CD8-positive, alpha-beta memory T cell (primary cell): ENCODE measurements around the gene FAM83G. TPM values are rescaled to one million over a fixed set of nuclear protein-coding genes. Genes with fewer than 3 reads are reported as not detected.

Experiments
- CTCF ChIA-PET: fragments of 350-600 bp; sonication (Branson Sonifier 250); formaldehyde crosslinking; loops from one replicate; lab custom pipeline; 2021; ENCODE audit warnings: antibody characterized with exemption; lab: Charles Lee
- POLR2A ChIA-PET: fragments of 350-600 bp; sonication (Branson Sonifier 250); formaldehyde crosslinking; loops from one replicate; lab custom pipeline; 2021; ENCODE audit warnings: antibody characterized with exemption; lab: Charles Lee
- DNase-seq, 5 donors: peaks; one replicate each; pipeline versions ENCODE4 v3.0.0 to v3.0.0-alpha.2; 2020 to 2022; ENCODE audit warnings: mixed read lengths in 1 of 5
- H3K27ac ChIP-seq: one replicate; pipeline ENCODE4 v1.7.0; 2013; ENCODE audit warnings: low read depth, mild to moderate bottlenecking, low read length, moderate library complexity
- H3K27me3 ChIP-seq: 2 replicates; pipeline ENCODE4 v1.7.0; 2013; ENCODE audit warnings: low read length, mild to moderate bottlenecking; ENCODE audit not compliant: insufficient read depth, poor library complexity, severe bottlenecking
- H3K36me3 ChIP-seq: 2 replicates; pipeline ENCODE4 v1.7.0; 2013; ENCODE audit warnings: mild to moderate bottlenecking, low read length, moderate library complexity; ENCODE audit not compliant: insufficient read depth
- H3K4me1 ChIP-seq: 2 replicates; pipeline ENCODE4 v1.7.0; 2013; ENCODE audit warnings: mild to moderate bottlenecking, low read length, moderate library complexity; ENCODE audit not compliant: insufficient read depth
- H3K4me3 ChIP-seq: 2 replicates; pipeline ENCODE4 v1.7.0; 2013; ENCODE audit warnings: mild to moderate bottlenecking, low read length
- H3K9me3 ChIP-seq: 2 replicates; pipeline ENCODE4 v1.7.0; 2013; ENCODE audit warnings: mild to moderate bottlenecking, low read length
- H3K27ac Mint-ChIP-seq, 8 donors: one replicate each; pipeline ENCODE4 v1.8.0; 2020 to 2021; ENCODE audit warnings: mixed read lengths in 8 of 8, mild to moderate bottlenecking in 6 of 8, inconsistent platforms in 3 of 8, moderate library complexity in 3 of 8
- H3K27me3 Mint-ChIP-seq, 2 donors: one replicate each; pipeline ENCODE4 v1.8.0; 2020 to 2021; ENCODE audit warnings: mixed read lengths in 2 of 2, mild to moderate bottlenecking in 1 of 2, moderate library complexity in 1 of 2
- H3K36me3 Mint-ChIP-seq, 3 donors: one replicate each; pipeline ENCODE4 v1.8.0; 2020 to 2021; ENCODE audit warnings: mixed read lengths in 3 of 3, inconsistent platforms in 1 of 3, mild to moderate bottlenecking in 1 of 3
- H3K4me1 Mint-ChIP-seq, 3 donors: one replicate each; pipeline ENCODE4 v1.8.0; 2020 to 2021; ENCODE audit warnings: mixed read lengths in 3 of 3, inconsistent platforms in 1 of 3, mild to moderate bottlenecking in 1 of 3
- H3K4me3 Mint-ChIP-seq, 7 donors: one replicate each; pipeline ENCODE4 v1.8.0; 2020 to 2021; ENCODE audit warnings: mixed read lengths in 7 of 7, mild to moderate bottlenecking in 6 of 7, moderate library complexity in 4 of 7, inconsistent platforms in 2 of 7
- H3K9me3 Mint-ChIP-seq, 5 donors: one replicate each; pipeline ENCODE4 v1.8.0; 2020 to 2022; ENCODE audit warnings: mixed read lengths in 5 of 5, mild to moderate bottlenecking in 3 of 5, moderate library complexity in 2 of 5, inconsistent platforms in 1 of 5
- polyA plus RNA-seq: library from polyadenylated mRNA; unstranded; fragments of 300-500 nt; fragmentation: Illumina TruSeq; gene quantifications from one replicate; pipeline ENCODE4 v1.2.3, GENCODE V29; 2021
- total RNA-seq, 2 experiments: library from RNA; stranded (reverse); gene quantifications; one replicate each; pipeline ENCODE4 v1.2.3, GENCODE V29; 2021

FAM83G gene
- total and polyA plus RNA-seq, 3 experiments from 2014 or later = 7.3 to 14.6 (median 13.1) TPM

GRCh38 chr17:18953231-18953728 is 51.3 kb downstream of the FAM83G start:
- Mint-ChIP-seq H3K4me1 (peaks cover 18 to 34% (median 28%) of the 10 kb centered on the region in 3 donors), H3K27me3 (peaks cover 3 to 4% of the 10 kb centered on the region in 2 donors), H3K9me3 (no peaks in the 10 kb centered on the region), H3K27ac (no peak overlapping the region), H3K4me3 (no peak overlapping the region), H3K36me3 (no peaks in the 10 kb centered on the region)
- ChIA-PET POLR2A (no interaction called here), CTCF (no interaction called here)
- H3K9me3 ChIP-seq = no peaks in the 10 kb centered on the region
- no peak for DNase-seq
- H3K4me1 ChIP-seq = peaks cover 29% of the 10 kb centered on the region
- H3K27me3 ChIP-seq = no peaks in the 10 kb centered on the region
- no peak overlapping the region for H3K27ac ChIP-seq
- H3K4me3 ChIP-seq = no peak overlapping the region
- H3K36me3 ChIP-seq = no peaks in the 10 kb centered on the region

GRCh38 chr17:18951941-18952842 is 52.4 kb downstream of the FAM83G start, which contains the start of gene SLC5A10:
Gene SLC5A10 (plus strand): TSS chr17:18952165. CDS start chr17:18952206, 41 bp downstream.
- ChIA-PET CTCF (interaction anchor here (1.2 kb wide), 1 partner anchor 9 kb away, joined by 6 read pairs; no protein-coding TSS in a partner anchor), POLR2A (no interaction called here)
- Histone ChIP-seq H3K9me3 (no peaks in the 10 kb centered on the region), H3K4me3 (no peak within 1 kb of the TSS), H3K27me3 (no peaks in the 10 kb centered on the region), H3K36me3 (no peaks in the 10 kb centered on the region), H3K4me1 (peaks cover 29% of the 10 kb centered on the region), H3K27ac (no peak within 1 kb of the TSS)
- Mint-ChIP-seq H3K4me1 (peaks cover 18 to 30% (median 23%) of the 10 kb centered on the region in 3 donors), H3K27ac (peak within 1 kb of the TSS in 1 of 8 donors; percentile 26), H3K4me3 (no peak within 1 kb of the TSS), H3K27me3 (peaks cover 3 to 4% of the 10 kb centered on the region in 2 donors), H3K36me3 (no peaks in the 10 kb centered on the region), H3K9me3 (no peaks in the 10 kb centered on the region)
- no peak for DNase-seq

DNA sequence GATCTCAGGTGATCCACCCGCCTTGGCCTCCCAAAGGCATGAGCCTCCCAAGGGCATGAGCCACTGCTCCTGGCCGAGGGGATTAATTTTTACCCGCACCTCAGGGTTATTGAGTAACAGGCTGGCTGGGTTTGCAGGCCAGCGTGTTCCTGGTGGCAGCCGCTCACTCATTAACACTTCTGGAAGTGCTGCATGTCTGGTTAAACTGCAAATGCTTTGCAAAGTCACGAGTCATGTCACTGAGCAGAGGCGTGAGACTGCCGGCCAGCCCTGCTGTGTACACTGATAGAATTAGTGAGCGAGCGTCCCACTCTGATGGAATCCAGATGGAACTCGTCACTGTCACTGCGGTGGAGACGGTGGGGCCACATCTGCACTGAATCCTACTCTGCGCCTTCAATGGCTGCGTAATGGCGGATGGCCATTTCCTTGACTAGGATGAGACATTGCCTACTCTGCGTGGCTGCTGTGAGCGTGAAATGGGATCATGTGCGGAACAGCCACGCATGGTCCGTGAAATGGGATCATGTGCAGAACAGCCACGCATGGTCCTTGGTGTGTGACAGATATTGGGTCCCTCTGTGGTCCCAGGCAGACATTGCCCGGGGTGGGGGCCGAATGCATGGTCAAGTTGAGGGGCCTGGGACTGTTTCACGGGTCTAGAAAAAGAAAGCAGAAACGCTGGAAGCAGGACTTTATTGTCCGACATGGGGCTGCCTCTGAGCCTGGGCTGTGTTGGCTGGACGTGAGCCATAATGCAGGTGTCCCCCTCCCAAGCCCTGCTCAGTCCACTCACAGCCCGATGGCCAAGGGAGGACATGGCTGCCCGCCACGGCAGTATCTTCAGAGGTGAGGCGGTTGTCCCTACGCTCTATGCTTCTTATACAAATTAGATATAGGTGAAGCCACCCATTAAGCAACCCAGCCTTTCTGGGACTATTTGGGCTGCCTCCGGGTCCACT is 53.3 kb downstream of the FAM83G start:
- H3K27ac Mint-ChIP-seq = peak overlapping the region in 1 of 8 donors; percentile 26
- Histone ChIP-seq H3K4me1 (peaks cover 23% of the 10 kb centered on the region), H3K27ac (no peak overlapping the region), H3K27me3 (no peaks in the 10 kb centered on the region), H3K4me3 (no peak overlapping the region), H3K9me3 (no peaks in the 10 kb centered on the region), H3K36me3 (no peaks in the 10 kb centered on the region)
- peaks cover 16 to 24% (median 17%) of the 10 kb centered on the region in 3 donors for H3K4me1 Mint-ChIP-seq
- no peak overlapping the region for H3K4me3 Mint-ChIP-seq
- no peaks in the 10 kb centered on the region for H3K36me3 Mint-ChIP-seq
- H3K27me3 Mint-ChIP-seq = peaks cover 3 to 4% of the 10 kb centered on the region in 2 donors
- ChIA-PET POLR2A (no interaction called here), CTCF (interaction anchor here (1.2 kb wide), 1 partner anchor 10 kb away, joined by 6 read pairs; no protein-coding TSS in a partner anchor)
- H3K9me3 Mint-ChIP-seq = no peaks in the 10 kb centered on the region
- DNase-seq = no peak

GRCh38 chr17:18950346-18950745 is 54.2 kb downstream of the FAM83G start:
- H3K27ac Mint-ChIP-seq = peak overlapping the region in 1 of 8 donors; percentile 42
- Histone ChIP-seq H3K36me3 (no peaks in the 10 kb centered on the region), H3K4me3 (no peak overlapping the region), H3K27me3 (no peaks in the 10 kb centered on the region), H3K4me1 (peaks cover 19% of the 10 kb centered on the region), H3K9me3 (no peaks in the 10 kb centered on the region), H3K27ac (no peak overlapping the region)
- H3K9me3 Mint-ChIP-seq = no peaks in the 10 kb centered on the region
- H3K27me3 Mint-ChIP-seq = peaks cover 7 to 10% of the 10 kb centered on the region in 2 donors
- CTCF ChIA-PET = no interaction called here
- no peak for DNase-seq
- POLR2A ChIA-PET = no interaction called here
- H3K4me3 Mint-ChIP-seq = no peak overlapping the region
- peaks cover 10 to 18% (median 12%) of the 10 kb centered on the region in 3 donors for H3K4me1 Mint-ChIP-seq
- peaks cover 0 to 2% (median 0%) of the 10 kb centered on the region in 3 donors for H3K36me3 Mint-ChIP-seq

- no peak for DNase-seq
- H3K4me1 ChIP-seq = peaks cover 12% of the 10 kb centered on the region
- no peaks in the 10 kb centered on the region for H3K9me3 ChIP-seq
- H3K36me3 Mint-ChIP-seq = peaks cover 0 to 2% (median 0%) of the 10 kb centered on the region in 3 donors
- peak overlapping the region in 2 of 8 donors; percentile 20 to 47 for H3K27ac Mint-ChIP-seq
- H3K9me3 Mint-ChIP-seq = no peaks in the 10 kb centered on the region
- no peaks in the 10 kb centered on the region for H3K27me3 ChIP-seq
- H3K4me3 ChIP-seq = no peak overlapping the region
- CTCF ChIA-PET = interaction anchor here (1.3 kb wide), 1 partner anchor 10 kb away, joined by 4 read pairs; no protein-coding TSS in a partner anchor
- H3K27me3 Mint-ChIP-seq = peaks cover 6 to 10% of the 10 kb centered on the region in 2 donors
- no peaks in the 10 kb centered on the region for H3K36me3 ChIP-seq
- no peak overlapping the region for H3K4me3 Mint-ChIP-seq
- peaks cover 6 to 11% (median 8%) of the 10 kb centered on the region in 3 donors for H3K4me1 Mint-ChIP-seq
- H3K27ac ChIP-seq = no peak overlapping the region
- POLR2A ChIA-PET = no interaction called here
These were observed 55.0 kb downstream of the FAM83G start for GRCh38 chr17:18949566-18949965.

DNA sequence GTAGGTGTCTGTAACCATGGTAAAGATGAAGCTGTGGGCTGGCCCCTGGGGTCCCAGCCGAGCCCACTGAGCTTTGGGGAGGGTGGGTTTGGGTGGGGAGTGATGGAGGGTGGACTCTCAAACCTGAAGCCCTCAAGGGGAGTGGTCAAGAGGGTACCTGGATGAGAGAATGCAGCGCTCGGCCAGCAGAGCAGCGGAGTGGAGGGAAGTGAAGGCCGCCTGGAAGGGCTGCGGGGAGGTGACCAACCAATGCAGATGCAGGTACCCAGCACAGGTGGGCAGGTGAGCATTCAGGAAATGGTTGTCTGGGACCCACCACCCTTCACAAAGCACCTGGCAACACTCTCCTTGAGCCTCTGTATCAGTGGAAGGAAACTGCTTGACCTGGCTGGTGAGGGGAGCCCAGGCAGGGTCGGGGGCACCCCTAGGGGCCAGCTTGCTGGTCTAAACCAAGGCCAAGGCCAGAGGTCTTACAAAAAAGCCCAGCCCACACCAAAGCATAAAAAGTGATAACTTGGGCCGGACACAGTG is 56.0 kb downstream of the FAM83G start:
- no peak for DNase-seq
- H3K27ac Mint-ChIP-seq = no peak overlapping the region
- Histone ChIP-seq H3K4me3 (no peak overlapping the region), H3K9me3 (no peaks in the 10 kb centered on the region), H3K36me3 (no peaks in the 10 kb centered on the region), H3K27ac (no peak overlapping the region), H3K4me1 (peaks cover 4% of the 10 kb centered on the region), H3K27me3 (no peaks in the 10 kb centered on the region)
- ChIA-PET CTCF (interaction anchor here (1.0 to 3.0 kb wide), 4 partner anchors 9 to 56 kb away, joined by 3 to 11 read pairs (median 4); partner anchors contain the start of gene FAM83G), POLR2A (no interaction called here)
- peaks cover 6 to 10% of the 10 kb centered on the region in 2 donors for H3K27me3 Mint-ChIP-seq
- H3K4me3 Mint-ChIP-seq = no peak overlapping the region
- H3K9me3 Mint-ChIP-seq = no peaks in the 10 kb centered on the region
- peaks cover 0 to 2% (median 0%) of the 10 kb centered on the region in 3 donors for H3K36me3 Mint-ChIP-seq
- peaks cover 0 to 3% (median 0%) of the 10 kb centered on the region in 3 donors for H3K4me1 Mint-ChIP-seq

DNA sequence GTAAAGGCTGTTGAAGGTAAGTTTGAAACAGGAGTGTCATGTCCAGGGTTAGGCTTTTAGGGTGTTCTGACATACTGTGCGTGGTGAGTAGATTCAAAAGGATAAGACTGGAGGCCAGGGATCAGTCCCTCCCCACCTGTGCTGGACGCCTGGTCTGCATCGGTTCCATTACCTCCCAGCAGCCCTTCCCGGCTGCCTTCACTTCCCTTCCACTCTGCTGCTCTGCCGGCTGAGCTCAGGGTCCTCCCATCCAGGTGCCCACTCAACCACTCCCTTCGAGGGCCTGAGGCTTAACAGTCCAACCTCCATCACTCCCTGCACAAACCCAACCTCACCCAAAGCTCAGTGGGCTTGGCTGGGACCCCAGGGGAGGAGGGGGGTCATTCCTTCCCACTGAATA is 56.7 kb downstream of the FAM83G start:
- Mint-ChIP-seq H3K4me3 (no peak overlapping the region), H3K36me3 (peaks cover 0 to 2% (median 0%) of the 10 kb centered on the region in 3 donors), H3K4me1 (no peaks in the 10 kb centered on the region), H3K9me3 (no peaks in the 10 kb centered on the region), H3K27me3 (peaks cover 6 to 10% of the 10 kb centered on the region in 2 donors), H3K27ac (no peak overlapping the region)
- no peaks in the 10 kb centered on the region for H3K36me3 ChIP-seq
- no peaks in the 10 kb centered on the region for H3K9me3 ChIP-seq
- H3K4me3 ChIP-seq = no peak overlapping the region
- no peak for DNase-seq
- peaks cover 4% of the 10 kb centered on the region for H3K4me1 ChIP-seq
- no peaks in the 10 kb centered on the region for H3K27me3 ChIP-seq
- ChIA-PET POLR2A (no interaction called here), CTCF (interaction anchor here (1.0 to 3.0 kb wide), 3 partner anchors 13 to 57 kb away, joined by 3 to 11 read pairs (median 3); partner anchors contain the start of gene FAM83G)
- H3K27ac ChIP-seq = no peak overlapping the region
